ENCODE results near the gene MSX2. TPM values are rescaled to one million over a fixed set of nuclear protein-coding genes. Genes with fewer than 3 reads are reported as not detected.
"Not testable (repeated sequence)": the region's sequence is repeated elsewhere in the genome, so short reads cannot be mapped to it uniquely, and the experiment has no call there.

MSX2 gene
- total RNA-seq, 1 experiment from 2014 or later: 11.3 TPM

DNA sequence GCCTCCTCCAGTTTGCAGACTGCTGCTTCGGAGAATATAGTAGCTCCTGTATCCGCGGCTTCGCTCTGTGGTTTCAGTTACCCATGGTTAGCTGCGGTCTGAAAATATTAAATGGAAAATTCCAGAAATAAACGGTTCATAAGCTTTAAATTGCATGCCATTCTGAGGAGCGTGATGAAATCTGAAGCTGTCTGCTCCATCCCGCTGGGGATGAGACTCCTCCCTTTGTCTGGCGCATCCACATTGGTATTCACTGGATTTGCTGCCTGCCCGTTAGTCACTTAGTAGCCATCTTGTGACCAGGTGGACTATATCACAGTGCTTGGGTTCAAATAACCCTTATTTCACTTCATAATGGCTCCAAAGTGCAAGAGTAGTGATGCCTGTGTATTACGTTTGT is 36.3 kb downstream of the MSX2 start:
- no TSS peak for BruUV-seq (replicated peaks)

DNA sequence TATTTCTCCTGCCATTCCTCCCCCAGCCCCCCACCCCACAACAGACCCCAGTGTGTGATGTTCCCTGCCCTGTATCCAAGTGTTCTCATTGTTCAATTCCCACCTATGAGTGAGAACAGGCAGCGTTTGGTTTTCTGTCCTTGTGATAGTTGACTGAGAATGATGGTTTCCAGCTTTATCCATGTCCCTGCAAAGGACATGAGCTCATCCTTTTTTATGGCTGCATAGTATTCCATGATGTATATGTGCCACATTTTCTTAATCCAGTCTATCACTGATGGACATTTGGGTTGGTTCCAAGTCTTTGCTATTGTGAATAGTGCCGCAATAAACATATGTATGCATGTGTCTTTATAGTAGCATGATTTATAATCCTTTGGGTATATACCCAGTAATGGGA is 37.0 kb downstream of the MSX2 start:
- H3K27me3 ChIP-seq (ENCODE audit: insufficient read depth, low read length); H3K4me3 ChIP-seq (replicated peaks in 1 of 2; ENCODE audit: low read depth in 1 of 2, low read length in 2 of 2); H3K27ac ChIP-seq (ENCODE audit: low read depth, low read length); DNase-seq (ENCODE audit: low read depth, low spot score); ATAC-seq; BruUV-seq (replicated peaks); H2AFZ ChIP-seq (ENCODE audit: low read depth, low read length, poor library complexity, severe bottlenecking); H3K9me3 ChIP-seq (ENCODE audit: control insufficient read depth in 1 of 2, insufficient read depth in 1 of 2, low read depth in 1 of 2, low read length in 2 of 2); H3K9ac ChIP-seq (ENCODE audit: low read length); H3K4me1 ChIP-seq (ENCODE audit: control insufficient read depth in 1 of 2, insufficient read depth in 2 of 2, low read length in 2 of 2); RAD21 ChIA-PET (ENCODE audit: low non-redundant PET in 1 of 2, low total read pairs in 2 of 2, uncharacterized antibody in 2 of 2, unreplicated experiment in 2 of 2); H3K4me2 ChIP-seq (ENCODE audit: low read length); POLR2A ChIA-PET; H3K36me3 ChIP-seq (ENCODE audit: control insufficient read depth in 1 of 2, insufficient read depth in 2 of 2, low read length in 2 of 2); H4K20me1 ChIP-seq (ENCODE audit: insufficient read depth); CTCF ChIA-PET; H3K79me2 ChIP-seq (ENCODE audit: insufficient read depth, low read length); H3K9me2 ChIP-seq (ENCODE audit: insufficient read depth); intact Hi-C loops (cut with micrococcal nuclease): not testable (repeated sequence)

More for the DNA sequence above, 36.3 kb downstream of the MSX2 start:
- no peak overlapping the region for H3K4me3 ChIP-seq (replicated peaks in 1 of 2; ENCODE audit: low read depth in 1 of 2, low read length in 2 of 2)
- H3K36me3 ChIP-seq (ENCODE audit: control insufficient read depth in 1 of 2, insufficient read depth in 2 of 2, low read length in 2 of 2): no peaks in the 10 kb centered on the region
- TF ChIP-seq ELF1 (IDR thresholded peaks at IDR 0.05; ENCODE audit: borderline replicate concordance, low read depth) (no peak), CBX3 (IDR thresholded peaks at IDR 0.05; ENCODE audit: low read depth) (no peak), ZNF274 (IDR thresholded peaks at IDR 0.05; ENCODE audit: low read depth, low read length) (no peak), SIN3A (IDR thresholded peaks at IDR 0.05; ENCODE audit: low read depth) (no peak), EZH2 (IDR thresholded peaks at IDR 0.05) (no peak)
- TF ChIP-seq, protein P1, sequence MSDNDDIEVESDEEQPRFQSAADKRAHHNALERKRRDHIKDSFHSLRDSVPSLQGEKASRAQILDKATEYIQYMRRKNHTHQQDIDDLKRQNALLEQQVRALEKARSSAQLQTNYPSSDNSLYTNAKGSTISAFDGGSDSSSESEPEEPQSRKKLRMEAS (IDR thresholded peaks at IDR 0.05): no peak
- no peaks in the 10 kb centered on the region for H3K4me1 ChIP-seq (ENCODE audit: control insufficient read depth in 1 of 2, insufficient read depth in 2 of 2, low read length in 2 of 2)
- DNase-seq (ENCODE audit: low read depth, low spot score) (no peak), ATAC-seq (no peak)
- H3K9me2 ChIP-seq (ENCODE audit: insufficient read depth): no peaks in the 10 kb centered on the region
- ChIA-PET RAD21 (ENCODE audit: low non-redundant PET in 1 of 2, low total read pairs in 2 of 2, uncharacterized antibody in 2 of 2, unreplicated experiment in 2 of 2) (no interaction called here), POLR2A (no interaction called here), CTCF (no interaction called here)
- no peaks in the 10 kb centered on the region for H3K79me2 ChIP-seq (ENCODE audit: insufficient read depth, low read length)
- no peaks in the 10 kb centered on the region for H3K9me3 ChIP-seq (ENCODE audit: control insufficient read depth in 1 of 2, insufficient read depth in 1 of 2, low read depth in 1 of 2, low read length in 2 of 2)
- no peak overlapping the region for H2AFZ ChIP-seq (ENCODE audit: low read depth, low read length, poor library complexity, severe bottlenecking)
- H3K27me3 ChIP-seq (ENCODE audit: insufficient read depth, low read length): no peaks in the 10 kb centered on the region
- no peak overlapping the region for H3K9ac ChIP-seq (ENCODE audit: low read length)
- no peak overlapping the region for H3K4me2 ChIP-seq (ENCODE audit: low read length)
- intact Hi-C loops (cut with micrococcal nuclease): no loop called here
- no peaks in the 10 kb centered on the region for H4K20me1 ChIP-seq (ENCODE audit: insufficient read depth)
- H3K27ac ChIP-seq (ENCODE audit: low read depth, low read length): no peak overlapping the region
